Endometrium (tissue), 2 donors: ENCODE data around the gene LEKR1.
"Not testable (repeated sequence)": the region's sequence is repeated elsewhere in the genome, so short reads cannot be mapped to it uniquely, and the experiment has no call there.

ENCODE experiments used
- FAIRE-seq: peaks from 2 replicates; lab custom pipeline; 2012; peaks lifted over from hg19 to GRCh38; lab: Jason Lieb, UNC
- donor health status: control.
- donor health status: control.

Gene LEKR1

DNA sequence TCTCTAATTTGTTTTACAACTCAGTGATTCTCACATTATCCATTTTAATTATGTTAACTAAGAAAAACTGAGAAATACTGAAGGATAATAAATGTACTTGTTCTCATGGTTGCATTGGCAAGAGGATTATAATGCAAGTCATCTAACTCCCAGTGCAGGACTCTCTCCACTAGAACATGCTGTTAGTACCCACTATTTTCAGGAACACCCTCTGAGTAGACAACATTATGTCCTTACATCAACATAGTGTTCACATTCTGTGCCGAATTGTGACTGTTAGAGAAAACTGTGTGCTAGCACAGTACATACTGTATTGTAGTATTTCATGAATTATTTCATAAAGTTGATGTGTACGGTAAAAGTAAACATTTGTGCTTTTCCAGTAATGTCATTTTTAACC, 80.1 kb downstream of the LEKR1 start:
- no peak for FAIRE-seq

- no peak for FAIRE-seq
Measured at GRCh38 chr3:156908398-156908797, 82.2 kb downstream of the LEKR1 start.

DNA sequence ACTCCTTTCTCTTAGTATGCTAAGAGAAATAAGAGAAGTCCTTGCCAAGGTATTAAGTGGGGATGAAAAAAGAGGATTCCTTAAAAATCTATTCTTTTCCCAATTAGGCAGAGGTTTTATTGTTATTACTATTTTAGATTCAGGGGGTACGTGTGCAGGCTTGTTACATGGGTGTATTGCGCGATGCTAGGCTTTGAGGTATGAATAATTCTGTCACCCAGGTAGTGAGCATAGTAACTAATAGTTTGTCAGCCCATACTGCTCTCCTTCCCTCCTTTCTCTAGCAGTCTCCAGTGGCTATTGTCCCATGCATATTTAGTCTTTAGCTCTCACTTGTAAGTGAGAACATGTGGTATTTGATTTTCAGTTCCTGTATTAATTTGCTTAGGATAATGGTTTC, 83.9 kb downstream of the LEKR1 start:
- no peak for FAIRE-seq

- not testable (repeated sequence) for FAIRE-seq
Measured at GRCh38 chr3:156910831-156911230, 84.7 kb downstream of the LEKR1 start.

GRCh38 chr3:156914300-156914699, 88.1 kb downstream of the LEKR1 start:
- not testable (repeated sequence) for FAIRE-seq

GRCh38 chr3:156915372-156915771, 89.2 kb downstream of the LEKR1 start:
- FAIRE-seq: no peak

GRCh38 chr3:156918746-156919145, 92.6 kb downstream of the LEKR1 start:
- no peak for FAIRE-seq

DNA sequence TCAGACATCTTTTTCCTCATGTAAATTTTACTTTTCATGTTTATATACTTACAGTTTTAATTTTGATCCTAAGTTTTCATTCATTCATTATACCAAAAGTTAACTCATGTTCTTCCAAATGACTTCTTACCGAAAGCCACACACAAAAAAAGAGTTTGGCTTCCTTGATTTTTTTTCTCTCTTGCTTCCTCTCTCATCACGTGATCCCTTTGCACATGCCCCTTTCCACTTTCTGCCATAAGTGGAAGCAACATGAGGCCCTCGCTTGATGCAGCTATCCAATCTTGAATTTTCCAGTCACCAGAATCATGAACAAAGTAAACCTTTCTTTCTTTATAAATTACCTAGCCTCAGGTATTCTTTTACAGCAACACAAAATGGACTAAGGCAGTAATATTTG, 93.7 kb downstream of the LEKR1 start:
- FAIRE-seq: no peak

DNA sequence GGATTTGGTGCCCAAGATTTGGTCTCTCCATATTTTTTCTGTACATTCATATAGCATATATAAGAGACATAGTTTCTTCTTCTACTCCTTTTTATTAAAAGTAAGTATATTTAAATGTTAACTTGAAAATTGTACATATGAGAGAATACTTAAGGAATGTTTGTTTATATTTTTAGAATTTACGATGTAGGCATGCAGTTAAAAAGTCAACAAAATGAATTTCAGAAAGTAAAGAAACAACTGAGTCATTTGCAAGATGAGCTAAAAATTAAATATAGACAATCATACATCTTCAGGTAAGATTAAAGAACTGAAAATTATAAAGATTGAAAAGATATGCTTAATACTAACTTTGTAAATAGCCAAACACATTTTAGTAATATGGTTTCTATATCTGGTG, 94.2 kb downstream of the LEKR1 start:
- no peak for FAIRE-seq

DNA sequence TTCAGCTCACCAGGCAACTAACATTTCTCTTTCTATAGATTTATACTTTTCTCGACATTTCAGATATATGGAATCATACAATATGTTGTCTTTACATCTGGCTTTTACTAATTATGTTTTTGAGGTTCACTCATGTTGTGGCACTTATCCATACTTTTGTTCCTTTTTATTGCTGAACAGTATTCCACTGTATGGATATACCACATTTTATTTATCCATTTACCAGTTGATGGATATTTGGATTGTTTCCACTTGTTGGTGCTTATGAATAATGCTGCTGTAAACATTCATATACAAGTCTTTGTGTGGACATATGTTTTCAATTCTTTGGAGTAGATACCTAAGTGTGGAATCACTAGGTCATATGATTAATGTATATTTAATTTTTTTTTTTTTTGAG, 97.2 kb downstream of the LEKR1 start:
- FAIRE-seq: no peak

- no peak for FAIRE-seq
Measured at GRCh38 chr3:156938724-156939123, 112.6 kb downstream of the LEKR1 start.

GRCh38 chr3:156939315-156939714, 113.2 kb downstream of the LEKR1 start:
- no peak for FAIRE-seq

GRCh38 chr3:156941311-156941710, 115.2 kb downstream of the LEKR1 start:
- no peak for FAIRE-seq

DNA sequence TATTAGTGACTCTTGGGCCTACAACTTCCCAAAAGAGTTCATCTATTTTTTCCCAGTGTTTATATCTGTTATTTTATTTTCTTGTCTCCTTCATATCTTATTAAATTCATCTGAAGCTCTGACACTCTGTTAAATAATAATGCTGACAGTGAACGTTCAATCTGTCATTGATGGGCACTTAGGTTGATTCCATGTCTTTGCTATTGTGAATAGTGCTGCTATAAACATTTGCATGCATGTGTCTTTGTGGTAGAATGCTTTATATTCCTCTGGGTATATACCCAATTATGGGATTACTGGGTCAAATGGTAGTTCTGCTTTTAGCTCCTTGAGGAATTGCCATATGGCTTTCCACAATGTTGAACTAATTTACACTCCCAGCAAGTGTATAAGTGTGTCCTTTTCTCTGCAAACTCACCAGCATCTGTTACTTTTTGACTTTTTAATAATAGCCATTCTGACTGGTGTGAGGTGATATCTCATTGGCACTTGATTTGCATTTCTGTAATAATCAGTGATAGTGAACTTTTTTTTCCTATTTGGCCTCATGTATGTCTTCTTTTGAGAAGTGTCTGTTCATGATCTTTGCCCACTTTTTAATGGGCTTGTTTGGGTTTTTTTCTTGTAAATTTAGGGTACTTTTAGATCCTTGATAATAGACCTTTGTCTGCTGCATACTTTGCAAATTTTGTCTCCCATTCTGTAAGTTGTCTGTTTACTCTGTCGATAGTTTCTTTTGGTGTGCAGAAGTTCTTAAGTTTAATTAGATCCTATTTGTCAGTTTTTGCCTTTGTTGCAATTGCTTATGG, 122.5 kb downstream of the LEKR1 start:
- FAIRE-seq: no peak

DNA sequence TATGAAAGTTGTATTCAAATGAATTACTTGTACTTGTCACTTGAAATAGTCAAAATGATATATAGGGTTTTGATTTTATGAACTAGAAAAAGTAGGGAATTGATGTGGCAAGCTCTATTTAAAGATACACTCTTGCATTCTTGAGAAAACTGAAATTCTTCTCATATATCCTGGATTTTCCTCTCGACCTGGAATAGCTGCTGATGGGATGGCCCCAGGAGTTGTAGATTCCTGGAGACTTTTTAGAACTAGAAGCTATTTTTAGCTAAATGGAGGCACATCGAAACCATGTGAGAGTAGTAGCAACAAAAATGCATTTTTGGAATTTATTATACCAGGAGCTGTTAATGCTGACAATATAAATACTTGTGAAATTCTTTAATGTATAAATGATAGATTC, 125.9 kb downstream of the LEKR1 start:
- no peak for FAIRE-seq

GRCh38 chr3:156957715-156958114, 131.6 kb downstream of the LEKR1 start:
- FAIRE-seq: no peak

GRCh38 chr3:156963096-156963495, 136.9 kb downstream of the LEKR1 start:
- FAIRE-seq: no peak

DNA sequence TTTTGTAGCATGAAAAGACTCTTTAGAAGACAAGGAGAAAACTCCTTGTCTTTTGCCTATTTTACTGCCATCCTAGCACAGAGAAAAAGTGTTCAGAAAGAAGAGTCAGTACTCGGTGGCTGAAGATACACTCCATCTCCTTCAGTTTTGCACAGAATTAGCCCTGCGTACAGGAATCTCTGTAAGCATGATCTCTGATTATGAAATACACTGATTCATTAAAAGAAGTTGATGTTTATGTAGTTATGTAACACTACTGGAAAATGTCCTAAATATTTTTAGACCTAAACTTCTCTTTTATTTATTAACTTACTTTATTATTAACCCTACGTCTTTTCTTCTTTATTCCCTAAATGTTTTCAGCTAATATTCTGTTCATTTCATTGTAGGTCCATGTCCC, 138.4 kb downstream of the LEKR1 start:
- FAIRE-seq: no peak

GRCh38 chr3:156966349-156966748, 140.2 kb downstream of the LEKR1 start:
- FAIRE-seq: not testable (repeated sequence)

DNA sequence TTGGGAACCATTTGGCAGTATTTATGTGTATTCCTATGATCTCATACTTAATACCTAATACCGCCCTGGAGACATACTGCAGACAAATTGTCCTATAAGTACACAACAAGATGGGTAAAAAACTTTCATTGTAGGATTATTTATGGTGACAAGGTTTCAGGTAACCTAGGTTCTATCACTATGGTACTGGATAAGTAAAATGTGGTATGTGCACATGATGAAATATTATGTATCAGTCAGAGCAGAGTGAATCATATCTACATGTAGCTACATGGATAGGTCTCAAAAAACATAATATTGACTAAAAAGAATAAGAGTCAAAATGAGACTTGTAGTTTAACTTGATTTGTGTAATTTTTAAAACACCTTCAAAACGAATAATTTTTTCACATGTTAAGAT, 147.8 kb downstream of the LEKR1 start:
- FAIRE-seq: no peak

GRCh38 chr3:156974931-156975330, 148.8 kb downstream of the LEKR1 start:
- no peak for FAIRE-seq

DNA sequence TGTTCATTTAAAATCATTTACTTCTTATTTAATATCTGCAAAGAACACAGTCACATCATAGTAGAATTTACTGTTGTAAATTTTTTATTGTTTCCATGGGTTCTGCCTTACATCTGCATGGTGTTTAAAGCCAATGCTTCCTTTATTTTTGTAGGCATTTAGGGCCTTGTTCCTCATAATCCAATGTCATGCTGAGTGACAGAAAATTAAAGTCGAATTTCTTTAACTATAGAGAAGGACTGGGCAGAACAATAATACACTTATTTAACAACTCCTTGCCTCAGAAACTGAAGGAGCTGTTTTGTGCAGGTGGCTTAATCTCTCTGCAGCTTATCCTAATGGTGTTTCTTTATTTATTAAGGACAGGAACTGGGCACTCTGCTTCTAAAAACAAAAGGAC, 149.6 kb downstream of the LEKR1 start:
- FAIRE-seq: no peak

GRCh38 chr3:156976933-156977332, 150.8 kb downstream of the LEKR1 start:
- no peak for FAIRE-seq

DNA sequence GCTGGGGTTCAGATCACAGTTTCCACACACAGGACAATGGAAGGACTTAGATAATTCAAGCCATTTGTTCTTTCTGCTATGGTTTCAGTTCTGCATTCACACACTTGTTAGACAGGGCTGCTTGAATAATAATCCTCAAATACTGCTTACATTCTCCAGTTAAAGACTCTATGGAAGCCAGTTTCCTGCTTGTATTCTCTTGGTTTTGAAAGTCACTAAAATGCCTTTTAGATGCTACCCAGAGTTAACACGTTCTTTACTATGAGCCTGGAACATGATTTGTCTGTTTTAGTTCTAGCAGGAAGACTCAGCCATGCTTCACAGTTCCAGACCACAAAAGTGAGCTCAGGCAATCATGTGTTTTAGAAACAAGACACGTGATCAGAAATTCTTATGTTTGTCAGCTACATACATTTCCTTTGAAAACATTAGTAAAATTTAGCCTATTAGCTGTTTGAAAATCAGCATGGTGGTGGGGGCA, 152.4 kb downstream of the LEKR1 start:
- FAIRE-seq: no peak
